HG03159 (cell line): ENCODE data around the gene A3GALT2.

Source experiments
- ATAC-seq: cut with Tn5 transposase; IDR thresholded peaks from one replicate; pipeline ENCODE4 v1.9.1; 2021; ENCODE audit warnings: mild to moderate bottlenecking, moderate library complexity; ENCODE audit not compliant: unreplicated experiment

Gene A3GALT2

GRCh38 chr1:33273406-33273805, 47.5 kb downstream of the A3GALT2 start:
- ATAC-seq = no peak

- no peak for ATAC-seq
These were observed 48.0 kb downstream of the A3GALT2 start for GRCh38 chr1:33272930-33273329.

- no peak for ATAC-seq
These were observed 48.4 kb downstream of the A3GALT2 start for GRCh38 chr1:33272509-33272908.

- ATAC-seq = no peak
These were observed 49.0 kb downstream of the A3GALT2 start for GRCh38 chr1:33271666-33272505.

- no peak for ATAC-seq
These were observed 50.0 kb downstream of the A3GALT2 start for GRCh38 chr1:33270808-33271465.

GRCh38 chr1:33270379-33270778, 50.5 kb downstream of the A3GALT2 start:
- no peak for ATAC-seq

- ATAC-seq = no peak
These were observed 51.3 kb downstream of the A3GALT2 start for GRCh38 chr1:33269621-33270020.

- no peak for ATAC-seq
These were observed 51.8 kb downstream of the A3GALT2 start for GRCh38 chr1:33268927-33269610.

GRCh38 chr1:33268457-33268856, 52.4 kb downstream of the A3GALT2 start:
- ATAC-seq = no peak

- ATAC-seq = no peak
These were observed 53.3 kb downstream of the A3GALT2 start for GRCh38 chr1:33267468-33268205.

GRCh38 chr1:33266766-33267165, 54.1 kb downstream of the A3GALT2 start:
- ATAC-seq = no peak

- ATAC-seq = no peak
These were observed 54.9 kb downstream of the A3GALT2 start for GRCh38 chr1:33265780-33266605.

- ATAC-seq = no peak
These were observed 56.9 kb downstream of the A3GALT2 start for GRCh38 chr1:33263890-33264504.

GRCh38 chr1:33261344-33261743, 59.6 kb downstream of the A3GALT2 start:
- ATAC-seq = no peak

- ATAC-seq = no peak
These were observed 60.5 kb downstream of the A3GALT2 start for GRCh38 chr1:33260439-33260838.

- no peak for ATAC-seq
These were observed 61.0 kb downstream of the A3GALT2 start for GRCh38 chr1:33259879-33260278.

GRCh38 chr1:33258788-33259274, 62.1 kb downstream of the A3GALT2 start:
- no peak for ATAC-seq

GRCh38 chr1:33257772-33258712, 62.9 kb downstream of the A3GALT2 start:
- no peak for ATAC-seq
